GM12878 (cell line): ENCODE measurements around the gene FERMT3. TPM values are rescaled to one million over a fixed set of nuclear protein-coding genes. Genes with fewer than 3 reads are reported as not detected.

Source experiments
- ATAC-seq: fragments of 200-7000 bp; cut with Tn5 transposase; 3 replicates; pipeline ENCODE4 v1.9.1; 2020; ENCODE audit warnings: mild to moderate bottlenecking, moderate library complexity
- BruUV-seq: library from RNA; stranded (reverse); fragments of 400-500 nt; replicated peaks from 2 replicates; lab custom pipeline; 2021; lab: Mats Ljungman, UMichigan
- CTCF ChIA-PET: fragments of 300-600 bp; sonication (Branson Sonifier 250); formaldehyde crosslinking; extraction: SDS; loops from one replicate; lab custom pipeline; 2021; ENCODE audit warnings: inconsistent platforms; lab: Yijun Ruan, JAX
- POLR2A ChIA-PET: fragments of 350-600 bp; formaldehyde crosslinking; extraction: SDS; loops from one replicate; lab custom pipeline; 2021; ENCODE audit warnings: inconsistent platforms; lab: Charles Lee
- RAD21 ChIA-PET: fragments of 300-600 bp; sonication (Branson Sonifier 250); formaldehyde crosslinking; loops from one replicate; lab custom pipeline; 2023; ENCODE audit warnings: antibody characterized with exemption; ENCODE audit not compliant: unreplicated experiment; lab: Charles Lee
- SMC1A ChIA-PET: fragments of 300-600 bp; sonication (Branson Sonifier 250); formaldehyde crosslinking; loops from one replicate; lab custom pipeline; 2023; ENCODE audit not compliant: unreplicated experiment, uncharacterized antibody; lab: Charles Lee
- DNase-seq: peaks from one replicate; pipeline ENCODE4 v3.0.0-alpha.2; 2011; ENCODE audit warnings: low read depth, low spot score
- FAIRE-seq: peaks from 3 replicates; lab custom pipeline; 2011; peaks lifted over from hg19 to GRCh38; lab: Jason Lieb, UNC
- H2AFZ ChIP-seq: 2 replicates; pipeline ENCODE4 v1.6.0; 2011; ENCODE audit warnings: low read depth, low read length, control low read depth; ENCODE audit not compliant: control insufficient read depth
- H3K27ac ChIP-seq: 2 replicates; pipeline ENCODE4 v1.5.1; 2011; ENCODE audit warnings: control low read depth; ENCODE audit not compliant: control insufficient read depth, insufficient read depth
- H3K27me3 ChIP-seq, 2 experiments: replicated peaks in 1 of 2; 2 replicates each; pipeline versions ENCODE4 v1.6.0 to v1.6.1; 2011; ENCODE audit warnings: low read length in 1 of 2; ENCODE audit not compliant: control insufficient read depth in 2 of 2, insufficient read depth in 2 of 2
- H3K36me3 ChIP-seq, 2 experiments: 2 replicates each; pipeline ENCODE4 v1.5.1; 2011; ENCODE audit warnings: low read length in 1 of 2; ENCODE audit not compliant: control insufficient read depth in 2 of 2, insufficient read depth in 2 of 2
- H3K4me1 ChIP-seq: 2 replicates; pipeline ENCODE4 v1.6.1; 2011; ENCODE audit warnings: mild to moderate bottlenecking, low read length, moderate library complexity, mixed read lengths; ENCODE audit not compliant: control insufficient read depth, insufficient read depth
- H3K4me2 ChIP-seq: 2 replicates; pipeline ENCODE4 v1.6.0; 2011; ENCODE audit warnings: control low read depth; ENCODE audit not compliant: control insufficient read depth, insufficient read depth
- H3K4me3 ChIP-seq: fragments of 200-600 bp; sonication (generic); 2 replicates; pipeline ENCODE4 v1.5.1; 2016
- H3K79me2 ChIP-seq: 2 replicates; pipeline ENCODE4 v1.6.0; 2011; ENCODE audit warnings: low read length; ENCODE audit not compliant: control insufficient read depth, insufficient read depth
- H3K9ac ChIP-seq: 2 replicates; pipeline ENCODE4 v1.8.0; 2011; ENCODE audit warnings: low read length, control low read depth, mixed read lengths; ENCODE audit not compliant: control insufficient read depth, insufficient read depth
- H3K9me3 ChIP-seq: replicated peaks from 3 replicates; pipeline ENCODE4 v1.5.1; 2011; ENCODE audit warnings: mild to moderate bottlenecking, low read length; ENCODE audit not compliant: control insufficient read depth, insufficient read depth
- H4K20me1 ChIP-seq: 2 replicates; pipeline ENCODE4 v1.6.0; 2011; ENCODE audit not compliant: control insufficient read depth, insufficient read depth
- CREB1 ChIP-seq: IDR thresholded peaks from 2 replicates; pipeline ENCODE4 v1.6.1; 2012; ENCODE audit warnings: low read depth, mild to moderate bottlenecking, inconsistent platforms
- NBN ChIP-seq: fragments of 450-650 bp; IDR thresholded peaks from 2 replicates; pipeline ENCODE4 v1.6.1; 2016
- POLR2AphosphoS2 ChIP-seq: IDR thresholded peaks from 2 replicates; pipeline ENCODE4 v1.6.1; 2011; ENCODE audit warnings: low read depth, mild to moderate bottlenecking, low read length, improper control_type of control experiment, moderate library complexity
- POLR2AphosphoS5 ChIP-seq: IDR thresholded peaks from 2 replicates; pipeline ENCODE4 v1.6.1; 2011; ENCODE audit warnings: mild to moderate bottlenecking, low read length, inconsistent platforms
- SP1 ChIP-seq: IDR thresholded peaks from one replicate; pipeline ENCODE4 v1.6.1; 2011; ENCODE audit warnings: low read depth, low read length
- ZNF207 ChIP-seq: fragments of 450-650 bp; IDR thresholded peaks from 2 replicates; pipeline ENCODE4 v1.6.1; 2014; ENCODE audit warnings: antibody characterized with exemption, mild to moderate bottlenecking, borderline replicate concordance
- WGBS: methylation state at CpG from one replicate; pipeline ENCODE4 v1.1.6; 2016; ENCODE audit warnings: low lambda C conversion rate; ENCODE audit not compliant: insufficient replicate concordance, insufficient coverage; ENCODE audit errors: missing lambda C conversion rate; 5-methylcytosine and 5-hydroxymethylcytosine counted together
- in situ Hi-C: fragments of 300-500 bp; cut with MboI; formaldehyde crosslinking; loops from 9 replicates; pipeline ENCODE4 v1.14.3; 2018; ENCODE audit warnings: mixed read lengths
- intact Hi-C: fragments of 100-400 bp; cut with micrococcal nuclease; formaldehyde crosslinking; loops from one replicate; pipeline ENCODE4 v1.14.2; 2022; ENCODE audit not compliant: unreplicated experiment
- polyA plus RNA-seq, 11 experiments: library from polyadenylated mRNA; depleted of rRNA in 4 of 11; unstranded in 6 of 11; stranded (reverse) in 5 of 11; fragments of >200 nt; fragmentation: Nextera tagmentation in 4 of 11; fragmentation: Illumina TruSeq in 1 of 11; extraction: Ambion mirVana in 4 of 11; extraction: Trizol in 1 of 11; gene quantifications; 1 replicate in 1 of 11; 2 replicates in 10 of 11; pipeline versions ENCODE4 v1.2.1 to v1.2.3, GENCODE V29; 2011 to 2016; ENCODE audit warnings: inconsistent platforms in 2 of 11, missing spikeins in 2 of 11, low read depth in 1 of 11
- total RNA-seq, 4 experiments: library from RNA; depleted of rRNA in 3 of 4; stranded (reverse); fragments of >200 nt in 3 of 4; fragmentation: Illumina TruSeq in 1 of 4; extraction: Trizol in 1 of 4; gene quantifications; 2 replicates each; pipeline versions ENCODE4 v1.2.1 to v1.2.3, GENCODE V29; 2013 to 2021

The FERMT3 gene
- total and polyA plus RNA-seq, 10 of the 15 experiments (the other 5 are each of a cell fraction or from before 2014, with no cell fraction given), result 2.0 to 211 (median 114) TPM

DNA sequence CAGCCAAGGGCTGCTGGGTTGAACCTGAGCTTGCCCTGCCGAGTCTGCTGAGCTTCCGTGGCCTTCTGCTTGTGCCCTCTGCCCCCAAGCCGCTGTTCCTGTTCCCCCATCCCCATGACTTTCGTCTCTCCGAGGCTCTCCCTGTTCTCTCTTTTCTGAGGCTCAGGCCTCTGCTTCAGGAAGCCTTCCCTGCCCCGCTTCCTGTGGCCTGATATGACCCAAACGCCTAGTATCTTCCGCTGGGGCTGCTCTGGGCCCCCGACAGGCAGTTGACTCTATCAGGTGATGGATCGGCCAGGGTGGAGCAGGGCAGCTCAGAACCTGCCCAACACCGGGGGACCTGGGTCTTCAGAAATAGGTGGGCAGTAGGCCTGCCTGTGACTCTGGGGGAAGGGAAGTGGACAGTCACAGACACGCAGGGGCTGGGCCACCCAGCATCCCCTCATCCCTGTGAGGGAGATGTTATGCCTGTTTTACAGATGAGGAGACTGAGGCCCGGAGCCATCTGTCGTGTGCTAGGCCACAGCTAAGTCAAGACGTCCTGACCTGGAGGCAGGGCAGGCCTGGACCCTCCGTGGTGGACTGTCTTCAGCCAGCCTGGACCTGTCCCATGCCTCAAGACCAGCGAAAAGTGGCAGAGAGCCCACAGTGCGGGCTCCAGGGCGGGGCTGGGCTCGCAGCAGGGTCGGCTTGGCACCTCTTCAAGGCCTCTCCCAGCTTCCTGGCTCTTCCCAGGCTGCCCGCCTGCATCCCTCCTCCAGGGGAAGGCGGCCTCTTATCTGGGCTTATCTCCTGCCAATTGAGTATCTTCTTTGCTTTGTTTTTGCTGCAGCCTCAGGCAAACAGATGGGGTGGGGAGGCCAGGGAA is 61.7 kb downstream of the FERMT3 start:
- H3K9ac ChIP-seq, result peak overlapping the region; percentile 97
- TF ChIP-seq SP1 (no peak), POLR2AphosphoS2 (peak; percentile 18; the same call in 1 of the 2 replicates), POLR2AphosphoS5 (0 out of 2 replicates have a peak, but pooled peaks have one; percentile 17), CREB1 (no peak), ZNF207 (no peak), NBN (no peak)
- TF ChIP-seq, all 136 proteins: peak for 2
- in situ Hi-C loops (no loop called here), intact Hi-C loops (loop anchor here (2.0 kb wide), 1 partner anchor 17 kb away; the partner anchor contains the start of gene PLCB3)
- H3K4me1 ChIP-seq, result peaks cover 12% of the 10 kb centered on the region
- H3K9me3 ChIP-seq, result no peaks in the 10 kb centered on the region
- H3K36me3 ChIP-seq, result no peaks in the 10 kb centered on the region; a peak in 2 of 4 replicates
- ATAC-seq (no peak), DNase-seq (no peak), FAIRE-seq (no peak)
- ChIA-PET RAD21 (interaction anchor here (0.8 to 4.3 kb wide), 7 partner anchors 16 to 64 kb away, joined by 3 to 56 read pairs (median 4); partner anchors contain the start of genes FERMT3, PPP1R14B, PRDX5 and TRMT112), CTCF (interaction anchor here (0.8 to 5.7 kb wide), 9 partner anchors 8 to 63 kb away, joined by 3 to 147 read pairs (median 7); partner anchors contain the start of genes BAD, CATSPERZ, FERMT3 and GPR137), POLR2A (interaction anchor here (0.6 to 6.3 kb wide), 15 partner anchors 10 to 515 kb away, joined by 3 to 92 read pairs (median 5); partner anchors contain the start of genes BAD, CATSPERZ, ESRRA and FERMT3), SMC1A (interaction anchor here (0.7 to 4.6 kb wide), 5 partner anchors 18 to 86 kb away, joined by 3 to 32 read pairs (median 3); partner anchors contain the start of genes FERMT3, NUDT22 and TRPT1)
- no peaks in the 10 kb centered on the region for H4K20me1 ChIP-seq
- H3K27ac ChIP-seq, result peak overlapping the region; percentile 81
- H3K27me3 ChIP-seq, result no peaks in the 10 kb centered on the region
- no peak overlapping the region for H2AFZ ChIP-seq
- 65% methylated on average over 23 of the region's 23 CpGs for WGBS
- peak overlapping the region; percentile 100 for H3K4me2 ChIP-seq
- peak overlapping the region; percentile 88 for H3K4me3 ChIP-seq
- peaks cover 19% of the 10 kb centered on the region for H3K79me2 ChIP-seq
- BruUV-seq, result no TSS peak
